ENCODE data around the gene SIRT6. TPM values are rescaled to one million over a fixed set of nuclear protein-coding genes. Genes with fewer than 3 reads are reported as not detected.

Gene SIRT6
- total and polyA plus RNA-seq, 9 of the 15 experiments (the other 6 are each of a cell fraction or from before 2014, with no cell fraction given) = 1.4 to 41.1 (median 10.2) TPM

DNA sequence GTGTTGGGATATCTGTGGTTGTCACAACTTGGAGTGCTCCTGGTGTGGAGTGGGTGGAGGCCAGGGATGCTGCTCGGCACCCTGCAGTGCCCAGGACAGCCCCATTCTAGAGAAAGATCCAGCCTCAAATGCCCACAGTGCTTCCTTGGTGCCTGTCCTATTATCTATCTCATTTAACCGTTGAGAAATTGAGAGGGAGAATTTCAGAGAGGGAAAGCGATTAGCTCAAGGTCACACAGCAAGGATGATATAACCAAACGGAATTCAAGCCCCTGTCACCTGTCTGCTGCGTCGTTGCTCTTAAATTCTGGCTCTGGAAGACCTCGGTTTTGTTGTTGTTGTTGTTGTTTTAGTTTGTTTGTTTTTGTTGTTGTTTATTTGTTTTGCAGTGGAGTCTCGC lies 13.6 kb upstream of the SIRT6 start:
- H3K9ac ChIP-seq (ENCODE audit: insufficient read depth in 1 of 2, low read depth in 2 of 2, low read length in 2 of 2) = no peak overlapping the region
- ATAC-seq (no peak), DNase-seq (ENCODE audit: extremely low read depth in 1 of 4, low spot score in 3 of 4) (no peak), FAIRE-seq (no peak)
- no peak overlapping the region for H2AFZ ChIP-seq (ENCODE audit: low read depth, low read length)
- no TSS peak for BruUV-seq (replicated peaks)
- POLR2A ChIA-PET = interaction anchor here (1.0 kb wide), 1 partner anchor 240 kb away, joined by 4 read pairs; no protein-coding TSS in a partner anchor
- no peaks in the 10 kb centered on the region for H3K36me3 ChIP-seq (ENCODE audit: control insufficient read depth, insufficient read depth, low read length)
- intact Hi-C loops (cut with micrococcal nuclease) = no loop called here
- no peaks in the 10 kb centered on the region for H3K79me2 ChIP-seq (ENCODE audit: control insufficient read depth, insufficient read depth, low read length)
- WGBS (ENCODE audit: insufficient coverage, low coverage, missing lambda C conversion rate) = 31% methylated on average over 8 of the region's 8 CpGs
- no peaks in the 10 kb centered on the region for H4K20me1 ChIP-seq (replicated peaks; ENCODE audit: control insufficient read depth, insufficient read depth, low read length)
- peaks cover 8 to 30% of the 10 kb centered on the region in 2 experiments for H3K27me3 ChIP-seq (ENCODE audit: control insufficient read depth in 2 of 2, insufficient read depth in 2 of 2, low read length in 2 of 2)
- CTCF ChIA-PET (ENCODE audit: low intra/inter-chr PET ratio) = no interaction called here
- H3K9me3 ChIP-seq (replicated peaks; ENCODE audit: control insufficient read depth, insufficient read depth, low read depth, low read length) = no peaks in the 10 kb centered on the region
- no peak overlapping the region for H3K4me2 ChIP-seq (ENCODE audit: insufficient read depth, low read length)
- H3K4me1 ChIP-seq (replicated peaks in 1 of 2; ENCODE audit: control insufficient read depth in 2 of 2, insufficient read depth in 2 of 2, low read length in 2 of 2) = peaks cover 0 to 14% of the 10 kb centered on the region in 2 experiments; a peak in 2 of 5 replicates
- H3K9me1 ChIP-seq (ENCODE audit: control insufficient read depth, insufficient read depth, low read length) = no peaks in the 10 kb centered on the region
- H3K4me3 ChIP-seq = no peak overlapping the region
- in situ Hi-C loops (cut with MboI) = no loop called here
- H3K27ac ChIP-seq (ENCODE audit: extremely low read depth, low read depth, low read length) = no peak overlapping the region
- peak in 1 of 2 experiments; percentile 52; a peak in 2 of 4 replicates for TF ChIP-seq KDM1A (IDR thresholded peaks at IDR 0.05)
- peak; percentile 65 for TF ChIP-seq ZFP36 (IDR thresholded peaks at IDR 0.05; ENCODE audit: low read depth, low read length, partially characterized antibody)
- peak; percentile 86 for TF ChIP-seq BCOR (IDR thresholded peaks at IDR 0.05)
- no peak for TF ChIP-seq ZNF23 (CRISPR knock-in tag; IDR thresholded peaks at IDR 0.05)
- no peak for TF ChIP-seq L3MBTL2 (IDR thresholded peaks at IDR 0.05)
- TF ChIP-seq, protein P1, sequence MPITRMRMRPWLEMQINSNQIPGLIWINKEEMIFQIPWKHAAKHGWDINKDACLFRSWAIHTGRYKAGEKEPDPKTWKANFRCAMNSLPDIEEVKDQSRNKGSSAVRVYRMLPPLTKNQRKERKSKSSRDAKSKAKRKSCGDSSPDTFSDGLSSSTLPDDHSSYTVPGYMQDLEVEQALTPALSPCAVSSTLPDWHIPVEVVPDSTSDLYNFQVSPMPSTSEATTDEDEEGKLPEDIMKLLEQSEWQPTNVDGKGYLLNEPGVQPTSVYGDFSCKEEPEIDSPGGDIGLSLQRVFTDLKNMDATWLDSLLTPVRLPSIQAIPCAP (CRISPR knock-in tag; IDR thresholded peaks at IDR 0.05; ENCODE audit: borderline replicate concordance) = no peak
- TF ChIP-seq GTF2A2 (tag; IDR thresholded peaks at IDR 0.05) = no peak
- TF ChIP-seq, protein P2, sequence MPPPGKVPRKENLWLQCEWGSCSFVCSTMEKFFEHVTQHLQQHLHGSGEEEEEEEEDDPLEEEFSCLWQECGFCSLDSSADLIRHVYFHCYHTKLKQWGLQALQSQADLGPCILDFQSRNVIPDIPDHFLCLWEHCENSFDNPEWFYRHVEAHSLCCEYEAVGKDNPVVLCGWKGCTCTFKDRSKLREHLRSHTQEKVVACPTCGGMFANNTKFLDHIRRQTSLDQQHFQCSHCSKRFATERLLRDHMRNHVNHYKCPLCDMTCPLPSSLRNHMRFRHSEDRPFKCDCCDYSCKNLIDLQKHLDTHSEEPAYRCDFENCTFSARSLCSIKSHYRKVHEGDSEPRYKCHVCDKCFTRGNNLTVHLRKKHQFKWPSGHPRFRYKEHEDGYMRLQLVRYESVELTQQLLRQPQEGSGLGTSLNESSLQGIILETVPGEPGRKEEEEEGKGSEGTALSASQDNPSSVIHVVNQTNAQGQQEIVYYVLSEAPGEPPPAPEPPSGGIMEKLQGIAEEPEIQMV (tag; conservative IDR thresholded peaks at IDR 0.05; ENCODE audit: low read depth) = no peak
- TF ChIP-seq ZNF175 (CRISPR knock-in tag; IDR thresholded peaks at IDR 0.05; ENCODE audit: low read depth) = no peak
- TF ChIP-seq, protein P3, sequence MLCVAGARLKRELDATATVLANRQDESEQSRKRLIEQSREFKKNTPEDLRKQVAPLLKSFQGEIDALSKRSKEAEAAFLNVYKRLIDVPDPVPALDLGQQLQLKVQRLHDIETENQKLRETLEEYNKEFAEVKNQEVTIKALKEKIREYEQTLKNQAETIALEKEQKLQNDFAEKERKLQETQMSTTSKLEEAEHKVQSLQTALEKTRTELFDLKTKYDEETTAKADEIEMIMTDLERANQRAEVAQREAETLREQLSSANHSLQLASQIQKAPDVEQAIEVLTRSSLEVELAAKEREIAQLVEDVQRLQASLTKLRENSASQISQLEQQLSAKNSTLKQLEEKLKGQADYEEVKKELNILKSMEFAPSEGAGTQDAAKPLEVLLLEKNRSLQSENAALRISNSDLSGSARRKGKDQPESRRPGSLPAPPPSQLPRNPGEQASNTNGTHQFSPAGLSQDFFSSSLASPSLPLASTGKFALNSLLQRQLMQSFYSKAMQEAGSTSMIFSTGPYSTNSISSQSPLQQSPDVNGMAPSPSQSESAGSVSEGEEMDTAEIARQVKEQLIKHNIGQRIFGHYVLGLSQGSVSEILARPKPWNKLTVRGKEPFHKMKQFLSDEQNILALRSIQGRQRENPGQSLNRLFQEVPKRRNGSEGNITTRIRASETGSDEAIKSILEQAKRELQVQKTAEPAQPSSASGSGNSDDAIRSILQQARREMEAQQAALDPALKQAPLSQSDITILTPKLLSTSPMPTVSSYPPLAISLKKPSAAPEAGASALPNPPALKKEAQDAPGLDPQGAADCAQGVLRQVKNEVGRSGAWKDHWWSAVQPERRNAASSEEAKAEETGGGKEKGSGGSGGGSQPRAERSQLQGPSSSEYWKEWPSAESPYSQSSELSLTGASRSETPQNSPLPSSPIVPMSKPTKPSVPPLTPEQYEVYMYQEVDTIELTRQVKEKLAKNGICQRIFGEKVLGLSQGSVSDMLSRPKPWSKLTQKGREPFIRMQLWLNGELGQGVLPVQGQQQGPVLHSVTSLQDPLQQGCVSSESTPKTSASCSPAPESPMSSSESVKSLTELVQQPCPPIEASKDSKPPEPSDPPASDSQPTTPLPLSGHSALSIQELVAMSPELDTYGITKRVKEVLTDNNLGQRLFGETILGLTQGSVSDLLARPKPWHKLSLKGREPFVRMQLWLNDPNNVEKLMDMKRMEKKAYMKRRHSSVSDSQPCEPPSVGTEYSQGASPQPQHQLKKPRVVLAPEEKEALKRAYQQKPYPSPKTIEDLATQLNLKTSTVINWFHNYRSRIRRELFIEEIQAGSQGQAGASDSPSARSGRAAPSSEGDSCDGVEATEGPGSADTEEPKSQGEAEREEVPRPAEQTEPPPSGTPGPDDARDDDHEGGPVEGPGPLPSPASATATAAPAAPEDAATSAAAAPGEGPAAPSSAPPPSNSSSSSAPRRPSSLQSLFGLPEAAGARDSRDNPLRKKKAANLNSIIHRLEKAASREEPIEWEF (CRISPR knock-in tag; IDR thresholded peaks at IDR 0.05) = no peak

Measured in K562 (cell line).